HG03442 (cell line): Measurements from ENCODE around the gene ANKRD18B.
"Not testable (repeated sequence)": the region's sequence is repeated elsewhere in the genome, so short reads cannot be mapped to it uniquely, and the experiment has no call there.

Experiments used
- ATAC-seq: cut with Tn5 transposase; IDR thresholded peaks from one replicate; pipeline ENCODE4 v1.9.1; 2021; ENCODE audit warnings: mild to moderate bottlenecking, moderate library complexity; ENCODE audit not compliant: unreplicated experiment

Gene ANKRD18B

DNA sequence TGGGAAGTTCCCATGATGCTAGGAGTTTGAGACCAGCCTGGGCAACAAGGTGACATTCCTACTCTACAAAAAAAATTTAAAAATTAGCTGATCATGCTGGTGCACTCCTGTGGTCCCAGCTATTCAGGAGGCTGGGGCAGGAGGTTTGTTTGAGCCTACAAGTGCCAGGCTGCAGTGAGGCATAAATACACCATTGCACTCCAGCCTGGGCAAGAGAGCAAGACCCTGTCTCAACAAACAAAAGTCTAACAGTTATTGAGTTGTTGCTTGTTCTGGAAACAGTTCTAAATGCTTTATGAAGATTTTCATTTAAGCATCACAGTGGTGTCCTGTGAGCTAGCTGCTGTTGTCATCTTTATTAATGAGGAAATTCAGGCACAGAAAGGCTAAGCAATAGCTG, 4.0 kb downstream of the ANKRD18B start:
- ATAC-seq: not testable (repeated sequence)

DNA sequence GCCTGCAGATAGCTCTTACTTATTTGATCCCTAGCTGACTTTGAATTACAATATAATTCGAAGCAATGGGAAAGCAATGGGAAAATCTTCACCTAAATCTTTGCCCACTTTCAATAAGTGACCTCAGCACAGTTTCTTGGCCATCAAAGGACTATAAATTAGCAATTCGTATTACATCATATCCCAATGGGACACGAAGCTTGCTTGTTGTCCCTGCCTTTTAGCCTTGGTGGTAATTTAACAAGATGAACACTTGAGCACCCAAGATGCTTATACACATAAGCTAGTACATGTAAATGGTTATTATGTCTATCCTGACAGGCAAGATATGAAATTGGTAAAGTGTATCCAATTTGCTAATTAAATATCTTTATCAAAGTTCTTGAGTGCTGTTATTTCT, 9.9 kb downstream of the ANKRD18B start:
- ATAC-seq: not testable (repeated sequence)

DNA sequence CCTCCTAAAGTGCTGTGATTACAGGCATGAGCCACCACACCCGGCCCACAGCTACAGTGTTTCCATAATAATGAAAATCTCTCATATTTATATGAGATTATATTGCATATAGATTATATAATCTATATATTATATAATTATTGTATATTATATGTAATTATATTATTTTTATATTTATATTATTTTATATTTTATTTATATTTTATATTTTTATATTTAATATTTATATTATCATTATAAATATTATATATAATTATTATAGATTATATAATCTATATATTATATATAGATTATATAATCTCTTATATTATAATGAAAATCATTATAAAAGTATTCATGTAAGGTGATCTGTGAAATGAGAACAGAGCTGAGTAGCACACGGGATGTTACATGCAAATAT, 11.5 kb downstream of the ANKRD18B start:
- no peak for ATAC-seq

DNA sequence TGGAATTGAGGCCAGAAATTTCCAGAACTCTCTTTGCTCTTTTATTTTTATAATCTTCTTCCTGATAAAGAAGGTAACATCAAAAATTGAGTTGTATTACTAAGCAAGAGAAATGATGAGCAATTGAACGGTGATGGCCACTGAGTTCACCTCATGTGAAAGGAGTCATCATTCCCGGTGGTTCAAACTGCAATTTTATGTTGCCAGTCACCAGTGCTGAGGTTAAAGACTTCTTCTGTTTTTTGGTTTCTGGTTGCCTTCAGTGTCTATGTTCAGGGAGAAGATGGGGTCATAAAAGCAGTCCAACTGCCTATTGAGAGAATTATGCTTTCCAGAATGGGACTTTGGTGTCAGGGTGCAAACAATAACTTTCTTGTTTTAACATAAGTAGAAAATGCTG, 19.4 kb downstream of the ANKRD18B start:
- ATAC-seq: not testable (repeated sequence)

DNA sequence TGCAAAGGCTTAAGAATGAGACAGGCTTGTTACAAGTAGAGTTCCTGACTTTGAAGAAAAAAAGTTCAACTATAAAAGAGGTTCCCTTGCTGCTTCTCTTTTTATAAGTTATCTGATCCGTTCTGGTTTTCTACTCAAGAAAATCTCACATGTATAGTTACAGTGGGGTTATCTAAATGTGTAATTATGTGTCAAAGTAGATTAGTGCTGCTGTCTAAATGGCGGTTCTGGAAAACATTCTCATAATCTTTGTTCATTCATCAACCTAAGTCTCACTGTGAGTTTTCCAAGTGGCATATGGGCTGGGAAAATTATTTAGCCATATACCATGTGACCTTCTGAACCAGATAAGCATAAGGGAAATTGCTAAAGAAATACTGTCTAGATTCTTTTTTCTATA, 21.7 kb downstream of the ANKRD18B start:
- ATAC-seq: not testable (repeated sequence)

DNA sequence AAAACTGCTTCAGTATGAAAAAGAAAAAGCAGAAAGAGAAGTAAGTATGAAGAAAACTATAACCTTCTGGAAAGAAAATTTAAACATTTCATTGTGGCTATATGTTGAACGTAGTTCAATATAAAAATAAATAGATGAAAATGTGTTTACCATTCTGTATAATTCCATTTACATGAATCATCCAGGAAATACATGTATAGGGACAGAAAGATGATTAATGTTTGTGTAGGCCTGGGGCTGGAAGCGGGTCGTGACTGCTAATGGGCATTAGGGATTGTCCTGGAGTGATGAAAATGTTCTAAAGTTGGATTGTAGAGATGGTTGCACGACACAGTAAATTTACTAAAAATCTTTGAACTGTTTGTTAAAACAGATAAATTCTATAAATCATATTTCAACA, 24.8 kb downstream of the ANKRD18B start:
- ATAC-seq: not testable (repeated sequence)

DNA sequence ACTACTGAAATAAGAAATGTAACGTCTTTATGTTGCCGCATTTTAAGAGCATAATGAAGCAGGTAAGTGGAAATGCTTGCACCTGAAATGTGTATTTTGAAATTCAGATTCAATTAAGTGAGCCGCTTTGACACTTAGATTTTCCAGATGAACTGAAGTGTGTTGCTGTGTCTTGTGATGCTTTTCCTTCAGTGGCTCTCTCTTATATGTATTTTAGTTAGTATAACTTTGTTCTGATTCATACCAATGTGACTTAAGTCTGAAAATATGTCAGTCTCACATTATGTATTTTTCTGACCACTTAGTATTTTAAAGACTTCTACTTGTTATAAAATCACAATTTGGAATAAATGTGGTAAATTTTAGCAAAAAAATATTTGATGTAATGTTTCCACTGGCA, 25.4 kb downstream of the ANKRD18B start:
- ATAC-seq: not testable (repeated sequence)

DNA sequence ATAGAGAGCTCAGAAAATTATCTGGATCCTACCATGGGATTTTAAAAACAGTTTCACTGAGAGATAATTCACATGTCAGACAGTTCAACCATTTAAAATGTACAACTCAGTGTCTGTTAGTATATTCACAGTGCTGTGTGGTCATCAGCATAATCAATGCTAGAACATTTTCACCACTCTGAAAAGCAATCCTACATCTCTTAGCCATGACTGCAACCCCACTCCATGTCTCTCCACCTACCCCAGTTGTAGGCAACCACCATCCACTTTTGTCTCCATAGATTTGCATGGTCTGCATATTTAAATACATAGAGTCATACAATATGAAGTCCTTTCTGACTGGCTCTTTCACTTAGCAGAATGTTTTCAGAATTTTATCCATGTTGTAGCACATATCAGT, 27.1 kb downstream of the ANKRD18B start:
- ATAC-seq: not testable (repeated sequence)

GRCh38 chr9:33552315-33552725, 28.3 kb downstream of the ANKRD18B start:
- not testable (repeated sequence) for ATAC-seq

DNA sequence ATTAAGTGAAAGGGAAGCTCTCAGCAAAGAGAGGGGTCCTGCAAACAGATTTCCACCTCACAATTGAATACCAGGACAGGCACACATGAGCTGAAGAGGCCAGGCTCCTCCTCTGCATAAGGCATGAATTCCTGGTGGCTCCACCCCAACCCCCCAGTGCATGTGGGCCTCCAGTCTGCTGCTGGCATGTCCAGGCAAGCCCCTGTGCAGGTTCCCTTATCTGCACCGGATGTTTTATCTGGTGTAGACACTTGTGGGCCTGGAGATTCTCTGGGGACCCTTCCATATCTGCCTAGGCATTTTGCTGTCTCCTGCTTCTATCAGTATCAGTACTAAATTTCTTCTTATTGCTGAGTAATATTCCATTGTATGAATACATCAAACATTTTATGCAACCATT, 36.2 kb downstream of the ANKRD18B start:
- ATAC-seq: not testable (repeated sequence)

GRCh38 chr9:33562196-33562595, 38.1 kb downstream of the ANKRD18B start:
- ATAC-seq: not testable (repeated sequence)

DNA sequence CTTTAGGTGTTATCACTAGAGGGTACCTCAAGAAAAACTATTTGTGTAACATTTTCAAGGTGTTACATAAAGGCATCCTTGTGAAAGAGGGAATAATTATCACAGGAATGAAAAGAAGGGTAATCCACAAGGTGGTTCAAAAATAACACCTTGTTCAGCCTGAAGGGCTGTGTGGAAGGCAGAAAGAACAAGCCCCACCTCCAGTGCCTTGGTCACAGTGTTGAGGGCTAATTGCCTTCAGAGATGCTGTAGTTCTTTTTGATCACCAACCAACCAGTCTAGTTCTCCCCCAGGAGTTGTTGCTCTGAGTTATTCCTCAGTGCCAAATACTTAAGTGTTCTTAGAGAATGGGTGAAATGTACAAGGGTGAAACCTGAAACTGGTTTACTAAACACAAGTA, 43.7 kb downstream of the ANKRD18B start:
- ATAC-seq: not testable (repeated sequence)

DNA sequence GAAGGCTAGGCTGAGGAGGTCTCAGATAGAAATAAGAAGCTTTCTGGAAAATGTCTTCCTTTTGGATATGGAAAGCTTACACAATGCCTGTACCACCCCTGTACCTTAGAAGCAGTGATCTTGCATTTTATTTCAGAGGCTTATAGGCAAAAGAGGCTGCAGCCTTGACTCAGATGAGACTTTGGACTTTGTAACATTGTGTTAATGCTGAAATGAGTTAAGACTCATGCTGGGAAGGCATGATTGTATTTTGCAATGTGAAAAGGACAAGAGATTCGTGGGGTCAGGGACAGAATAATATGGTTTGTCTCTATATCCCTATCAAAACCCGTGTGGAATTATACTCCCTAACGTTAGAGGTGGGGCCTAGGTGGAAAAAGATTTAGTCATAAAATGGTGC, 53.7 kb downstream of the ANKRD18B start:
- not testable (repeated sequence) for ATAC-seq

DNA sequence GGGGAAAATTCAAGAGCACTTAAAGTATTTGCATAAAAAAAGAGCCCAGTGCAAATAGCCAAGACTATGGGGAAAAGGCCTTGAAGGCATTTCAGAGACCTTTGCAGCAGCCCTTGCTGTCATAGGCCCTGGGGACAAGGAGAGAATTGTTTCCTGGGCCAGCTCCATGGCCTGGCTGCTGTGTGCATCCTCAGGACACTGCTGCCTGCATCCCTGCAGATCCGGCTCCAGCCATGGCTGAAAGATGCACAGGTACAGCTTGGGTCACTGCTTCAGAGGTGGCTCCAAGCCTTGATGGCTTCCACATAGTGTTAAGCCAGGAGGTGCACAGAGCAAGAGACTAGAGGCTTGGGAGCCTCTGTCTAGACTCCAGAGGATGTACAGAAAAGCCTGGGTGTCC, 55.9 kb downstream of the ANKRD18B start:
- not testable (repeated sequence) for ATAC-seq

DNA sequence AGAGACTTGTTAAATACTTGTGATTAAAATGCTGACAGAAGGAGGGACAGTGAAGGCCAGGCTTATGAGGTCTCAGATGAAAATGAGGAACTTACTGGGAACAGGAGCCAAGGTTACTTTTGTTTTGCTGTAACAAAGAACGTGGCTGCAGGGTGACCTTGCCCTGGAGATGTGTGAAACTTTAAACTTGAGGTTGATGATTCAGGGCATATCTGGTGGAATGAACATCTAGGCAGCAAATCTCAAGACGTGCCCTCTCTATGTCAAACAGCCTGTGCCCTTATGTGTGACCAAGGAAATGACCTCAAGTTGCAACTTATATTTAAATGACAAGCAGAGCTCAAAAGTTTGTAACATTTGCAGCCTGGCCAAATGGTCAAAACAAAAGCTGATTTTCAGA, 58.6 kb downstream of the ANKRD18B start:
- not testable (repeated sequence) for ATAC-seq

GRCh38 chr9:33586128-33586527, 62.1 kb downstream of the ANKRD18B start:
- not testable (repeated sequence) for ATAC-seq

GRCh38 chr9:33587799-33588198, 63.7 kb downstream of the ANKRD18B start:
- not testable (repeated sequence) for ATAC-seq

DNA sequence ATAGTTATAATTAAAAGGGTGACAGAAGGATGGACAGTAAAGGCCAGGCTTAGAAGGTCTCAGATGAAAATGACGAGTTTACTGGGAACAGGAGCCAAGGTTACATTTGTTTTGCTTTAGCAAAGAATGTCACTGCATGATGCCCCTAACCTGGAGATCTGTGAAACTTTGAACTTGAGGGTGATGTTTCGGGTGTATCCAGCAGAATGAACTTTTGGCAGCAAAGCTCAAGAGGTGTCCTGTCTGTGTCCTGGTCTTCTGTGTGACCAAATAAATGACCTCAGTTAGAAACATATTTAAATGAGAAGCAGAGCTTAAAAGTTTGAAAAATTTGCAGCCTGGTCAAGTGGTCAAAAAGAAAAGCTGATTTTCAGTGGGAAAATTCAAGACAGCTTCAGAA, 64.8 kb downstream of the ANKRD18B start:
- ATAC-seq: not testable (repeated sequence)

DNA sequence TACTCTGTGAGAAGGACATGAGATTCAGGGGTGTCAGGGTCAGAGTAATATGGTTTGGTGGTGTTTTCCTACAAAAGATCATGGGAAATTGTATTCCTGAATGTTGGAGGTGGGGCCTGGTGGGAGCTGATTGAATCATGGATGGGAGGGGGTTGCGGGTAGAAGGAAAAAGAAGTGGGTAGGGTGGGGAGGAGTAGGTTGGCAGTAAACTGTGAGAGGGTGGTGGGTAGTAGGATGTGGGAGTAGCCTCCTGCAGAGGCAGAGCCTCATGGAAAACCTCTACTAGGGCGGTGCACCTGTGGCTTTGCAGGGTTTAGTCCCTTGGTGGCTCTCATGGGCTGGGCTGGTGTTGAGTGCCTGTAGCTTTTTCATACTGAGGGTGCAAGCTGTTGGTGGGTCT, 66.8 kb downstream of the ANKRD18B start:
- ATAC-seq: not testable (repeated sequence)

DNA sequence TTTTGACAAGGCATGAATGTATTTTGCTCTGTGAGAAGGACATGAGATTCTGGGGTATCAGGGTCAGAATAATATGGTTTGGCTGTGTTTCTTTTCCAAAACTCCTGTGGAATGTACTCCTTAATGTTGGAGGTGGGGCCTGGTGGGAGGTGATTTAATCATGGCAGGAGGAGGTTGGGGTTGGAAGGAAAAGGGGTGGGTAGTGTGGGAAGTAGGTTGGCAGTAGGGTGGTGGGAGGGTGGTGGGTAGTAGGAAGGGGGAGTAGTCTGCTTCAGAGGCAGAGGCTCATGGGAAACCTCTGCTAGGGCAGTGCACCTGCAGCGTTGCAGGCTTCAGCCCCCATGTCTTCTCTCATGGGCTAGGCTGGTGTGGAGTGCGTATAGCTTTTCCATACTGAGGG, 72.9 kb downstream of the ANKRD18B start:
- not testable (repeated sequence) for ATAC-seq

- not testable (repeated sequence) for ATAC-seq
These were observed 73.3 kb downstream of the ANKRD18B start for GRCh38 chr9:33597386-33597785.

GRCh38 chr9:33598796-33599379, 74.8 kb downstream of the ANKRD18B start:
- not testable (repeated sequence) for ATAC-seq

DNA sequence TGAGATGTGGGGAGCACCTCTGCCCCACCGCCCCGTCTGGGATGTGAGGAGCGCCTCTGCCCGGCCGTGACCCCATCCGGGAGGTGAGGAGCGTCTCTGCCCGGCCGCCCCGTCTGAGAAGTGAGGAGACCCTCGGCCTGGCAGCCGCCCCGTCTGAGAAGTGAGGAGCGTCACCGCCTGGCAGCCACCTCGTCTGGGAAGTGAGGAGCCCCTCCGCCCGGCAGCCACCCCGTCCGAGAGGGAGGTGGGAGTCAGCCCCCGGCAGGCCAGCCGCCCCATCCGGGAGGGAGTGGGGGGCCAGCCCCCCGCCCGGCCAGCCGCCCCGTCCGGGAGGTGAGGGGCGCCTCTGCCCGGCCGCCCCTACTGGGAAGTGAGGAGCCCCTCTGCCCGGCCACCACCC, 76.9 kb downstream of the ANKRD18B start:
- not testable (repeated sequence) for ATAC-seq
